HepG2 (cell line): ENCODE results near the gene GPR107. TPM values are rescaled to one million over a fixed set of nuclear protein-coding genes. Genes with fewer than 3 reads are reported as not detected.
A peak's percentile ranks its signal among the peaks of the same experiment; 100 is the strongest.

ENCODE experiments used
- CREBL2 ChIP-seq: sonication (generic); formaldehyde crosslinking; IDR thresholded peaks from 2 replicates; pipeline ENCODE4 v1.8.1; 2023; ENCODE audit warnings: missing genetic modification reagents, mild to moderate bottlenecking, borderline replicate concordance
- ESRRA ChIP-seq: sonication (generic); formaldehyde crosslinking; IDR thresholded peaks from 2 replicates; pipeline ENCODE4 v1.5.1; 2020; ENCODE audit warnings: mild to moderate bottlenecking, low read depth, missing genetic modification reagents
- ETV5 ChIP-seq: IDR thresholded peaks from 2 replicates; pipeline ENCODE4 v1.6.1; 2018; ENCODE audit warnings: missing biosample characterization, missing genetic modification reagents, inconsistent platforms, borderline replicate concordance
- GTF2F1 ChIP-seq: fragments of 150-350 bp; IDR thresholded peaks from 2 replicates; pipeline ENCODE4 v1.6.1; 2014; ENCODE audit warnings: low read length
- KMT2A ChIP-seq: sonication (generic); formaldehyde crosslinking; IDR thresholded peaks from 2 replicates; pipeline ENCODE4 v1.4.0; 2020; ENCODE audit warnings: missing genetic modification reagents
- MEIS1 ChIP-seq: sonication (generic); formaldehyde crosslinking; IDR thresholded peaks from 2 replicates; pipeline ENCODE4 v1.9.0; 2021; ENCODE audit warnings: mild to moderate bottlenecking, missing genetic modification reagents, moderate library complexity, borderline replicate concordance
- MEIS2 ChIP-seq: sonication (generic); formaldehyde crosslinking; IDR thresholded peaks from 2 replicates; pipeline ENCODE4 v1.9.0; 2021; ENCODE audit warnings: mild to moderate bottlenecking, missing genetic modification reagents
- NR0B2 ChIP-seq: sonication (generic); formaldehyde crosslinking; IDR thresholded peaks from 2 replicates; pipeline ENCODE4 v1.4.0; 2020; ENCODE audit warnings: mild to moderate bottlenecking, missing genetic modification reagents
- PLSCR1 ChIP-seq: sonication (generic); formaldehyde crosslinking; IDR thresholded peaks from 2 replicates; pipeline ENCODE4 v1.5.0; 2020; ENCODE audit warnings: missing genetic modification reagents, mild to moderate bottlenecking, borderline replicate concordance
- TBX2 ChIP-seq: sonication (generic); formaldehyde crosslinking; IDR thresholded peaks from 2 replicates; pipeline ENCODE4 v1.5.0; 2020; ENCODE audit warnings: missing genetic modification reagents, mild to moderate bottlenecking, borderline replicate concordance
- ZBTB1 ChIP-seq: sonication (generic); formaldehyde crosslinking; IDR thresholded peaks from 2 replicates; pipeline ENCODE4 v1.4.0; 2020; ENCODE audit warnings: missing genetic modification reagents, borderline replicate concordance
- ZBTB43 ChIP-seq: sonication (generic); formaldehyde crosslinking; conservative IDR thresholded peaks from 2 replicates; pipeline ENCODE4 v1.4.0; 2020; ENCODE audit warnings: missing genetic modification reagents
- ZFYVE20 ChIP-seq: sonication (generic); formaldehyde crosslinking; IDR thresholded peaks from 2 replicates; pipeline ENCODE4 v1.8.0; 2023; ENCODE audit warnings: low read depth, mild to moderate bottlenecking, moderate library complexity, missing genetic modification reagents, borderline replicate concordance
- ZNF281 ChIP-seq: sonication (generic); formaldehyde crosslinking; IDR thresholded peaks from 2 replicates; pipeline ENCODE4 v1.4.0; 2020; ENCODE audit warnings: missing genetic modification reagents, borderline replicate concordance
- ZNF292 ChIP-seq: sonication (generic); formaldehyde crosslinking; IDR thresholded peaks from 2 replicates; pipeline ENCODE4 v1.8.1; 2022; ENCODE audit warnings: mild to moderate bottlenecking, low read depth, missing genetic modification reagents, borderline replicate concordance
- ZNF34 ChIP-seq: sonication (generic); formaldehyde crosslinking; IDR thresholded peaks from 2 replicates; pipeline ENCODE4 v1.4.0; 2020; ENCODE audit warnings: mild to moderate bottlenecking, missing genetic modification reagents, borderline replicate concordance
- ZNF543 ChIP-seq: sonication (generic); formaldehyde crosslinking; IDR thresholded peaks from 2 replicates; pipeline ENCODE4 v1.4.0; 2020; ENCODE audit warnings: mild to moderate bottlenecking, missing genetic modification reagents
- ZNF577 ChIP-seq: sonication (generic); formaldehyde crosslinking; IDR thresholded peaks from 2 replicates; pipeline ENCODE4 v1.4.0; 2020; ENCODE audit warnings: mild to moderate bottlenecking, low read depth, missing genetic modification reagents, borderline replicate concordance
- ZNF770 ChIP-seq: sonication (generic); formaldehyde crosslinking; IDR thresholded peaks from 2 replicates; pipeline ENCODE4 v1.5.0; 2020; ENCODE audit warnings: mild to moderate bottlenecking, missing genetic modification reagents
- ZNF776 ChIP-seq: sonication (generic); formaldehyde crosslinking; IDR thresholded peaks from 2 replicates; pipeline ENCODE4 v1.4.0; 2020; ENCODE audit warnings: mild to moderate bottlenecking, missing genetic modification reagents
- polyA plus RNA-seq, 8 experiments: library from polyadenylated mRNA; depleted of rRNA in 3 of 8; stranded (reverse) in 7 of 8; unstranded in 1 of 8; fragments of >200 nt; fragmentation: Illumina TruSeq in 4 of 8; extraction: Trizol in 4 of 8; gene quantifications; 2 replicates each; pipeline versions ENCODE4 v1.2.1 to v1.2.3, GENCODE V29; 2011 to 2016; ENCODE audit warnings: low read depth in 4 of 8, missing spikeins in 1 of 8, mixed read lengths in 1 of 8; ENCODE audit not compliant: insufficient read depth in 1 of 8
- total RNA-seq, 5 experiments: library from RNA; depleted of rRNA; stranded (reverse); fragments of >200 nt; fragmentation: Illumina TruSeq; extraction: Trizol; gene quantifications; 2 replicates each; pipeline ENCODE4 v1.2.3, GENCODE V29; 2016; ENCODE audit warnings: low read depth in 1 of 5

Gene GPR107
- total and polyA plus RNA-seq, 2 of the 13 experiments (the other 11 are each of a cell fraction or from before 2014, with no cell fraction given) = 22.5 to 24.4 TPM

- TF ChIP-seq ZNF770 (CRISPR knock-in tag) = no peak
- peak; percentile 47; the same call in 1 of the 2 replicates for TF ChIP-seq ZNF543
- TF ChIP-seq ZNF776 (CRISPR knock-in tag) = peak; percentile 67; the same call in 1 of the 2 replicates
- TF ChIP-seq CREBL2 (CRISPR knock-in tag) = 0 out of 2 replicates have a peak, but pooled peaks have one; percentile 61
- TF ChIP-seq ESRRA (CRISPR knock-in tag) = no peak; the same call in 1 of the 2 replicates
- TF ChIP-seq MEIS2 = peak; percentile 29; the same call in 1 of the 2 replicates
- TF ChIP-seq ZNF577 (CRISPR knock-in tag) = no peak
- TF ChIP-seq ZBTB43 (CRISPR knock-in tag) = no peak; the same call in 1 of the 2 replicates
- peak; percentile 38; the same call in 1 of the 2 replicates for TF ChIP-seq ZNF292
- TF ChIP-seq ZBTB1 (CRISPR knock-in tag) = no peak
- TF ChIP-seq ZNF281 (CRISPR knock-in tag) = peak; percentile 88
- no peak for TF ChIP-seq GTF2F1
- no peak for TF ChIP-seq ZFYVE20 (CRISPR knock-in tag)
- peak; percentile 78; the same call in 1 of the 2 replicates for TF ChIP-seq KMT2A (CRISPR knock-in tag)
- peak; percentile 75; the same call in 1 of the 2 replicates for TF ChIP-seq TBX2 (CRISPR knock-in tag)
- TF ChIP-seq ETV5 (CRISPR knock-in tag) = peak; percentile 65
- TF ChIP-seq NR0B2 = 0 out of 2 replicates have a peak, but pooled peaks have one; percentile 23
- peak; percentile 74; the same call in 1 of the 2 replicates for TF ChIP-seq MEIS1 (CRISPR knock-in tag)
- TF ChIP-seq ZNF34 (CRISPR knock-in tag) = 0 out of 2 replicates have a peak, but pooled peaks have one; percentile 57
- no peak for TF ChIP-seq PLSCR1
Measured at GRCh38 chr9:130042885-130043653, 10.6 kb upstream of the GPR107 start, which contains the start of gene FNBP1 (continued).
